Hepatic stellate cell (primary cell): ENCODE measurements around the gene RNF208.
"Not testable (repeated sequence)": the region's sequence is repeated elsewhere in the genome, so short reads cannot be mapped to it uniquely, and the experiment has no call there.

Source experiments
- DNase-seq: peaks from one replicate; pipeline ENCODE4 v3.0.0; 2011; ENCODE audit warnings: low spot score

RNF208 gene

DNA sequence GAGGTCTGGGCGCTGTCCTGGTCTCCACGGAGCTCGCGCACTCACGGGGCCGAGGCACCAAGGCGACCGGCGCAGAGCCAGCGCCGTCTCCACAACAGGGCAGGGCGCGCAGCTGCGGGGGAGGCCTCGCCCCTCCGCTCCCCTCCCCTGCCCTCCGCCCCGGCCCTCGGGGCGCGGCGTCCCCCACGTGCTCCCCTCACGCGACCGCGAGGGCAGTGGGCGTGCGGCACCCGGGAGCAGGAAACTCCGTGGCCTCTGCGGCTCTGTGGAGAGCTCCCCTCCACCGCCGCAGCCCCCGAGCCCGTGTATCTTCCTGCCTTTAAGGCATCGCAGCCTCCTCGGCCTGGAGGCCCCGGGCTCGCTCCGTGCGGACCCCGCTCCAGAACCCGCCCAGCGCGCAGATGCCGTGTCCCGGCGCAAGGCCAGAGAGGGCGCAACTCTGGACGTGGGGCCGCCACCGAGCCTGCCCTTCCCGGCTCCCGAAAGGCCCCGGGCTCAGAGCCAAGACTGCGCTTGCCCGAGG lies 18.3 kb upstream of the RNF208 start:
- peak; percentile 82 for DNase-seq

- not testable (repeated sequence) for DNase-seq
Measured at GRCh38 chr9:137239541-137240200, 17.6 kb upstream of the RNF208 start.

- no peak for DNase-seq
Measured at GRCh38 chr9:137237759-137238726, 16.0 kb upstream of the RNF208 start.

GRCh38 chr9:137236936-137237421 lies 14.9 kb upstream of the RNF208 start:
- DNase-seq, result no peak

DNA sequence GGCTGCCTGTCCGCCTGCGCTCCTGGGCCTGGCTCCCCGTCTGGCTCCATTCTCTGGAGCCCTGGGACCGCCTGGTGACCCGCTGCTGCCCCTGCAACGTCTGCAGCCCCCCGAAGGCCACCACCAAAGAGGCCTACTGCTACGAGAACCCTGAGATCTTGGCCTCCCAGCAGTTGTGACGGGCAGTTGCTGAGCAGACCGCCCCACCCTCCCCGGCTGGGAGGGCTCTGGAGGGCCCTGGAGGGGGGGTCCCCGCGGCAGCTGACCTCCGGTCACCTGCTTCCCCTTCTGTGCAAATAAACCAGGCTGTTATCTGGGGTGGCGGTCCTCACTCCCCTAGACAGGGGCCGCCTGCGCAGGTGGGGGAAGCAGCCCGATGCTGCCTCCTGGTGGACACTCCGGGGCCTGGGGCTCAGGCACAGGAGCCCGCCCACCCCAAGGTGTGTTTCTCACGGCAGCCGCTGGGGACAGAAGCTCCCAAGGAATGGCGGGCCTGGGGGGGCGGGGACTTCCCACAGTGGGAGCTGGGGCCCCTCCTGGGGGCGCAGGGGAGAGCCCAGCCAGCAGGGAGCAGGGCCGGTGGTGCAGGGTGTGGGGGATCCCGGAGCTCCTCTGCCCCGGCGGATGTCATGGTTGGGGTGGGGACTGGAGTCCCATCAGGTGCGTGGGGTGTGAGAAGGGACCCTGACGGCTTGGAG lies 14.3 kb upstream of the RNF208 start:
- peak; percentile 98 for DNase-seq

- no peak for DNase-seq
Measured at GRCh38 chr9:137235424-137236237, 13.6 kb upstream of the RNF208 start.

DNA sequence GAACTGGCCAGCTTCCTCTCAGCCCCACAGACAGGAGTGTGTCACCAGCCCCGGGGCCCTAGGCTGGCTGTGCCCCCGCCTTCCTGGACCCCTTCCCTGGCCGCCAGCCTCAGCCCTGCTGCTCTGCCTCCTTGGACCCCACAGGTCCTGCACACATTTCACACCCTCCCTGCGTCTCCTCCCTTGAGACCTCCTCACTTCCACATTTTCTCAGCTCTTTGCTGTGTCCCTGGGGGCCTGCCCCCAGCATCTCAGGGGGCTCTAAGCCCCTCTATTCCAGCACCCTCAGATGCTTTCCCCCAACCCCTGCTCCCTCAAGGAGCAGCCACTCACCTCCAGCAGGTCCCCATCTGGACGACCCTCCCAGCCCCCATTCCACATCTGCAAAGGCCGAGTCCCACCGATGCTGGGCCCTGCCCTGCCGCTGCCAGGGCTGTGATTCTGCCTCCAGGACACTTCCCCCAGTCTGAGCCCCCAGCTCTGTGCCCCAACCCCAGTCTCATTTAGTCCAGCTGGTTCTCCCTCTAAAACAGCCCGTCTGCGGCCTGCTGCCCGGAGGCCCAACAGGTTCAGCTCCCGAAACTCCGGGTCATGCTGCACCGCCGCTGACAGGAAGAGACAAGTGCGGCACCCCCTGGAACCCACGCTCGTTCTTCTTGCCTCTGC lies 12.9 kb upstream of the RNF208 start:
- DNase-seq, result no peak

GRCh38 chr9:137234055-137234697 lies 12.1 kb upstream of the RNF208 start:
- DNase-seq, result no peak

DNA sequence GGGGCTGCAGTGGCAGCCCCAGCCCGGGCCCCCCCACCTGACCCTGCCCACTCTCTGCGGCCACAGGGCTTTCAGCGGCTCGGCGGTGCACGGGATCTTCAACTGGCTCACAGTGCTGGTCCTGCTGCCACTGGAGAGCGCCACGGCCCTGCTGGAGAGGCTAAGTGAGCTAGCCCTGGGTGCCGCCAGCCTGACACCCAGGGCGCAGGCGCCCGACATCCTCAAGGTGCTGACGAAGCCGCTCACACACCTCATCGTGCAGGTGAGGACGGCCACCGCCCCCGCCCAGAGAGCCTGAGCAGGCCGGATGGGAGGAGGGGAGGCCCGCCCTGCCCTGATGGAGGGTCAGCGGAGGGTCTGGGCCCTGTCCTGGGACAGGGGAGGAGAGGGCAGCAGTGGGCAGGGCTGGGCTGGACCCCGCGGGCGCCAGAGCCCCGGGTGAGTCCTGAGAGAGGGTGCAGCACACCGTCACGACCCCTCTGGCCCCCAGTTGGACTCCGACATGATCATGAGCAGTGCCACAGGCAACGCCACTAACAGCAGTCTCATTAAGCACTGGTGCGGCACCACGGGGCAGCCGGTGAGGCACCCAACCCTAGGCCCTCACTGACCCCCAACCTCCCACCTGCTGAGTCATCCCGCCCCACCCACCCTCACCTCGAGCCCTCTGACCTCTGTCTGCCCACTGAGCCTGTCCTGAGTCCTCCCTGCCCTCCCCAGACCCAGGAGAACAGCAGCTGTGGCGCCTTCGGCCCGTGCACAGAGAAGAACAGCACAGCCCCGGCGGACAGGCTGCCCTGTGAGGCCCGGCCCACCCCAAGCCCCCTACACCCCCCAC lies 11.3 kb upstream of the RNF208 start:
- DNase-seq, result no peak

DNA sequence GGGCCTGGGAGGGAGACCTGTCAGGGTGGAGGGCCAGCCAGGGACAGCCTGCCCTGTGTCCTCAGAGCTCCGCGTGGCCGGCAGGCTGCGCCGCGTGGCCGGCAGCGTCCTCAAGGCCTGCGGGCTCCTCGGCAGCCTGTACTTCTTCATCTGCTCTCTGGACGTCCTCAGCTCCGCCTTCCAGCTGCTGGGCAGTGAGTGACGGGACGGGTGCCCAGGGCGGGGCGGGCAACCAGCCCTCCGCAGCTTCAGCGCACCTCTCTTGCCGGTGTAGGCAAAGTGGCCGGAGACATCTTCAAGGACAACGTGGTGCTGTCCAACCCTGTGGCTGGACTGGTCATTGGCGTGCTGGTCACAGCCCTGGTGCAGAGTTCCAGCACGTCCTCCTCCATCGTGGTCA lies 10.5 kb upstream of the RNF208 start:
- no peak for DNase-seq

DNA sequence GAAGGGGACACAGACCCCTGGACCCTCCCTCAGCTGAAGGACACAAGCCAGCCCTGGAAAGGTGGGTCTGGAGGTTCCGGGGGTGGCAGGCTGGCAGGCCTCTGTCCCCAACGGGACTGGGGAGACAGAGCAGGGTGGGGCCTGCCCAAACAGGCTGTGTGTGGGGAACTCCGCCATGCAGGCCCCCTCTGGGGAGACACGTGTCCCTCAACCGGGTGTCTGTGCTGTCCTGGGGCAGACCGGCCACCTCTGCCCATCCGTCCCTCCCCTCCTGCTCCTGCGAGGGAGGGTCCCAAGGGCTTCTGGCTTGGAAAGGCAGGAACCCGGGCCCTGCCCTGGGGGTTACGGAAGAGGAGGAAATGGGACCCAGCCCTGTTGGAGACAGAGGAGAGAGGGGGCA lies 10.1 kb upstream of the RNF208 start:
- DNase-seq, result no peak

DNA sequence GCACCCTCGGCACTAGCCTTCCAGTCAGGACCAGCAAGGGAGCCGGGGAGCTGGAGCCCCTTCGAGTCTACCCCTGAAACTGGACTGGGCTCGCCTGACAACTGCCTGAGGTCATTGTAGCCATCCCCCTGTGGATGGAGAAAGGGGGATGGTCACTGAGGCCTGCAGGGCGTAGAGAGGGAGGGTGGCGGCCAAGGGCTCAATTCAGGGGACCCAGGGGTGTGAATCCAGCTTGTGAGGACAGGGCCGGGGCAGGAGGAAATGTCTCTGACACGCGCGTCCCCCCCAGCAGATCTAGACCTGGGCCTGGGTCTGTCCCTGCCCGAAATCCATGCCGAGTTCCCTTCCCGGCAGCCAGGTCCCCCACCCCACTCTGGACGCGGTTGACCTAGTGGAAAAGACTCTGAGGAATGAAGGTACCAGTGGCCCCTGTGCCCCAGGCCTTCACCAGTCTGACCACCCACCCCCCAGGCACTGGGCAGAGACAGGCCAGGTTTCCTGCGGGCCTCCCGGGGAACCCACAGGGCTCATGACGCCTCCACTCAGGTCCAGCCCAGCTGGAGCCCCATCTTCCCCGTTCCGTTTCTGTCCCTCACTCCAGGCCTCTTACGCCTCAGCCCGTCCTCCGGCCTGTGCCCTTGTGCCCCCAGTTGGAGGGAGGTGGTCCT lies 9.5 kb upstream of the RNF208 start:
- DNase-seq, result no peak

- DNase-seq, result no peak
Measured at GRCh38 chr9:137230705-137231371, 8.8 kb upstream of the RNF208 start, which contains the start of gene SLC34A3. TSS of gene SLC34A3 (plus strand) at chr9:137230901. CDS start at chr9:137231703, 802 bp downstream.

DNA sequence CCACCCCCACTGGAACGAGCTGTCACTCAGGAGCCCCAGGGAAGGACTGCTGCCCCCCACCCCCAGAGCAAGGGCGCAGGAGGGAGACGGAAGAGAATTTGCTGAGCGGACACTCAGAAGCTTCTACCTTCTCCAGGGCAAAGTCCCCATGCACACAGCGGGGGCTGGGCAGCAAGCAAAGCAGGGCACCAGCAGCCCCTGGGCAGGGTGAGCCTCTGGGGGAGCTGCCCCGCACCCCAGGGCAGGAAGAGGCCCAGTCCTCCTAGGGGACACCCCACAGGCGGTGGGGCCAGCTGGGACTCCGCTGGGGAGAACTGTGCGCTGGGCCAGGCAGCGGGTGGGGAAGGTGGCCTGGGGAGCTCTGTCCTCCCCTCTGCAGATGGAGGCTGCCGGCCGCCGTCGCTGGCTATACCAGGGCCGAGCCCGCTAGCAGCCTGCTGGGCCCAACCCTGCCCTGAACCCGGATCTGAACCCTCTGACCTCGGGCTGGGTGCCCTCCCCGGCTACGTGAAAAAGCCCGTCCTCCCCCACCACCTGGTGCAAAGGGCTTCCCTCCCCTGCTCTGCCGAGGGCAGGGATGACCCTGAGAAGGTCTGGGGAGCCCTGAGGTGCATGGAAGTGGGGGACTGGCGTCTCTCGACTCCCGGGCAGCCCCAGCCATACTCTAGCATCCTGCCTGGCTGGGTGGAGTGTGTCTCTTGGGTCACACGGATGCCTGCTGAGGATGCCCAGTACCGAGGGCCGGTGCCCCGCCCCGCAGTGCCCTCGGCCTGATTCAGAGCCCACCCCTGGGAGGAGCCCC lies 8.1 kb upstream of the RNF208 start:
- no peak for DNase-seq

GRCh38 chr9:137228968-137229896 lies 7.2 kb upstream of the RNF208 start:
- no peak for DNase-seq

DNA sequence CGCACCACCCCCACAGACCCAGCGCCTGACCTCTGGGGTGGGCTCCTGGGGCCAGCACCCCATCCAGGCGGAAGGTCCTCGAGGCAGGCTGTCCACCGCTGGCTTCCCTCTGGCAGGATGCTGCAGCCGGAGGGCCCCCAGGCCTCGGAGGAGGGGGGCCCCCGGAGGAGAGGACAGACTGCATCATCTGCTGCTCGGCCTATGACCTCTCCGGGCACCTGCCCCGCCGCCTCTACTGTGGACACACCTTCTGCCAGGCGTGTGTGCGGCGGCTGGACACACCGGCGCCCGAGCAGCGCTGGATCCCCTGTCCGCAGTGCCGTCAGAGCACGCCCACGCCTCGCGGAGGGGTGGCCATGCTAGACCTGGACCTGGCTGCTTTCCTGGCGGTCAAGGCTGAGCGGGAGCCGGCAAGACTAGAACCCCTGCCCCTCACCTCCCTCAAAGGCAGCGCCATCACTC lies 6.5 kb upstream of the RNF208 start:
- no peak for DNase-seq
